ENCODE measurements around the gene CFAP20.
"Not testable (repeated sequence)": the region's sequence is repeated elsewhere in the genome, so short reads cannot be mapped to it uniquely, and the experiment has no call there.

Gene CFAP20

DNA sequence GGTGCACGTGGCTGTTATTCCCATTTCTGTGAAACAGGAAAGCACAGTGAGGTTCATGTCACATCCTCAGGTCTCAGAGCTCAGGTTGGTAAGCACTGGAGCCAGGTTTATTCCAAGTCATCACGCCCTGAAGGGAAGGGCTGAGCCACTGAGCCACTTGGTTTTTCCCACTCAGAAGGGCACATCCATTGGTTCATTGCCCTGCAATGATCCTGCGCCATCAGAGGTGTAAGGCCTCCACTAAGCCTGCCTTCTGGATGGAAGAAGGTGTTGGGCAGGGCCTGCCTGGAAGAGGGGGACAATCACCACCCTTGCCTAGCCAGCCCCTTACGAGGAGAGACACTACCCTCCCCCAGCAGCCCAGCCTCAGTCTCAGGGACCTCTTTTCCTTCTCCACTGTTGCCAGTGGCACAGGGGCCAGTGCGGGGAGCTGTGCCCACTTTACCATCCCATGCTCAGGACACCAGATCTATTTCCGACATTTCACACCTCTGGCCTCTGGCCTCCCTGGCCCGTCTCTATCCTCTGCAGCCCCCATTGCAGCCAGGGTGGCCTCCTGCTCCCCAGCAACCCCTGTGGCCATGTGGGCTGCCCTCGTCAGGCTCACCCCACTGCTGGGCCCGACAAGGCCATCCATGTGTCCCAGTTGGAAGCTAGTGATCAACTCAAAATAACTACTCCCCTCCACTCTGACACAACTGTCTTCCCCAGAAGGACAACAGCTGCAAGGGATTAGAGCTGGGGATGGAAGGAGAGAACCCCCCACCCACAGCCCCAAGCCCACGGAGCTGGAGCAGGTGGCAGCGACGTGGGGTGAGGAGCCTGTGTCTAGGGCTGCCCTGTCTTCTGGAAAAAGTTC lies 29.9 kb downstream of the CFAP20 start:
- H3K27ac ChIP-seq (replicated peaks) = no peak overlapping the region
- no peak for DNase-seq (ENCODE audit: low read depth in 1 of 2, low spot score in 1 of 2)
- no peak for TF ChIP-seq CTCF (IDR thresholded peaks at IDR 0.05; ENCODE audit: insufficient read depth, low read length)
- TF ChIP-seq GABPA (IDR thresholded peaks at IDR 0.05; ENCODE audit: low read depth) = no peak
- TF ChIP-seq POLR2AphosphoS5 (IDR thresholded peaks at IDR 0.05; ENCODE audit: low read depth) = no peak
- TF ChIP-seq SPI1 (IDR thresholded peaks at IDR 0.05; ENCODE audit: borderline replicate concordance, low read depth) = no peak
- H3K4me3 ChIP-seq (replicated peaks; ENCODE audit: insufficient read depth, low read length) = no peak overlapping the region
- H3K27me3 ChIP-seq (ENCODE audit: insufficient read depth, poor library complexity, severe bottlenecking) = no peaks in the 10 kb centered on the region

DNA sequence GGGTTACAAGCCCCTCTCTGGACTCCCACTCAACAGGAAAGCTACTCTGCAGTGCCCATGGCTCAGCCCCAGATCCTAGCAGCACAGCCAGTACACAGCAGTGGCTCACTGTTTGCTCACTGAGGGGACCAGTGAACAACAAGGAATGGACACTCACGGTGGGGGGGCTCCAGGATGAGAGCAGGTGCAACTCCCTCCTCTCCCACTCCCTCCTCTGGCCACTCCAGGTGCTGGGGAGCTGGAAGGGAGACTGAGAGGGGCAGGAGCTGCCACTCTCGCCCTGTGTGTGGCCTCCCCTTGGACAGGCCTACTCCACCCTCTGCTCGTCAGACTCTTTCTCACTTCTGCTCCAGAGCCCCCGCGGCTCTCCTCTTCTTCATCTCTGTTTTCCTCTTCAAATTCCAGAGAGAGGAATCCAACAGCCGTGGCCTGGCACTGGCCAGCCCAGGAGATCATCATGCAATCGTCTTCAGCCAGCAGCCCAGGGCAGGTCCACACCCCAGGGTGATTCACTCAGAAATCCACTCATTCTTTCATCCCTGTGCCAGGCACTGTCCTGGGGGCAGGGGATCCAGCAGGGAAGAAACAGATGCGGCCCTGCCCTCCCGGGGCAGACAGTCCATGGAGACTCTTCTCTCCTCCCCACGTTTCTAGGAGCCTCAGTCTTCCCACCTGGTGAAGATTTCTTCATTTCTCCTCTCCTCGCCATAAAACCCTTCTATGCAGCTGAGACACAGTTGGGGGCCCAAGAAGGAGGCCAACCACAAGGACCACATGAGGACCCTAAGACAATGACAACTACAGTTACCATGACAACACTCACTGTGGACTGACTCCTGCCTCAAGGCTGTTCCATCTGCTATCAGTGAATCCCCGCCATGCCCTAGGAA lies 30.7 kb downstream of the CFAP20 start:
- no peak for DNase-seq (ENCODE audit: low read depth in 1 of 2, low spot score in 1 of 2)

DNA sequence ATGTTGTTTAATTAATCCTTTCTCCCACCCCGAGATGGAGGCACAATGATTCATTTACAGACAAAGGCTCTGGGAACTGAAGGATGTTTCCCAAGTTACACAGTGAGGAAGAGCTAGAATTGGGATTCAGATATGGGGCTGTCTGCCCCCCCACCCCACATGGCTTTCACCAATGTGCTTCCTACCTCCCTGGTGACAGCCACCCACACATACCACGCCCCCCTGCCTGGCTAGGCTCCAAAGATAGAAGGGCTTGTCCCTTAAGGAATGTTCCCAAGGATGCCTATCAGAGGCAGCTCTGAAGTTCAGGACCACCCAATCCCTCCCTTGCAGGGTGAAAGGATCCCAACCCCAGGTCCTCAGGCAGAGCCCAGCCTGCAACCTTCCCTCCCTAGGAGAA lies 32.9 kb downstream of the CFAP20 start:
- H3K27me3 ChIP-seq (ENCODE audit: insufficient read depth, poor library complexity, severe bottlenecking) = no peaks in the 10 kb centered on the region
- no peak overlapping the region for H3K27ac ChIP-seq (replicated peaks)
- H3K4me3 ChIP-seq (replicated peaks; ENCODE audit: insufficient read depth, low read length) = no peak overlapping the region
- DNase-seq (ENCODE audit: low read depth in 1 of 2, low spot score in 1 of 2) = no peak
- no peak for TF ChIP-seq GABPA (IDR thresholded peaks at IDR 0.05; ENCODE audit: low read depth)
- no peak for TF ChIP-seq POLR2AphosphoS5 (IDR thresholded peaks at IDR 0.05; ENCODE audit: low read depth)
- no peak for TF ChIP-seq CTCF (IDR thresholded peaks at IDR 0.05; ENCODE audit: insufficient read depth, low read length)
- no peak for TF ChIP-seq SPI1 (IDR thresholded peaks at IDR 0.05; ENCODE audit: borderline replicate concordance, low read depth)
- TF ChIP-seq REST (IDR thresholded peaks at IDR 0.05; ENCODE audit: insufficient replicate concordance, low read depth) = no peak

More for the DNA sequence above, 30.7 kb downstream of the CFAP20 start:
- Histone ChIP-seq H3K27me3 (ENCODE audit: insufficient read depth, poor library complexity, severe bottlenecking) (no peaks in the 10 kb centered on the region), H3K4me3 (replicated peaks; ENCODE audit: insufficient read depth, low read length) (no peak overlapping the region), H3K27ac (replicated peaks) (no peak overlapping the region)
- TF ChIP-seq REST (IDR thresholded peaks at IDR 0.05; ENCODE audit: insufficient replicate concordance, low read depth) (no peak), SPI1 (IDR thresholded peaks at IDR 0.05; ENCODE audit: borderline replicate concordance, low read depth) (no peak), POLR2AphosphoS5 (IDR thresholded peaks at IDR 0.05; ENCODE audit: low read depth) (no peak), GABPA (IDR thresholded peaks at IDR 0.05; ENCODE audit: low read depth) (no peak), CTCF (IDR thresholded peaks at IDR 0.05; ENCODE audit: insufficient read depth, low read length) (no peak)

GRCh38 chr16:58095575-58095960 lies 33.6 kb downstream of the CFAP20 start:
- not testable (repeated sequence) for H3K4me3 ChIP-seq (replicated peaks; ENCODE audit: insufficient read depth, low read length); H3K27ac ChIP-seq (replicated peaks); DNase-seq (ENCODE audit: low read depth in 1 of 2, low spot score in 1 of 2); H3K27me3 ChIP-seq (ENCODE audit: insufficient read depth, poor library complexity, severe bottlenecking)
